ENCODE measurements around the gene CCDC107.
A peak's percentile ranks its signal among the peaks of the same experiment; 100 is the strongest.

Gene CCDC107

GRCh38 chr9:35646153-35646532 lies 11.9 kb upstream of the CCDC107 start:
- H3K27ac ChIP-seq = no peak overlapping the region
- TF ChIP-seq CTCF (IDR thresholded peaks at IDR 0.05) (no peak), ZFX (IDR thresholded peaks at IDR 0.05; ENCODE audit: borderline replicate concordance) (no peak)

DNA sequence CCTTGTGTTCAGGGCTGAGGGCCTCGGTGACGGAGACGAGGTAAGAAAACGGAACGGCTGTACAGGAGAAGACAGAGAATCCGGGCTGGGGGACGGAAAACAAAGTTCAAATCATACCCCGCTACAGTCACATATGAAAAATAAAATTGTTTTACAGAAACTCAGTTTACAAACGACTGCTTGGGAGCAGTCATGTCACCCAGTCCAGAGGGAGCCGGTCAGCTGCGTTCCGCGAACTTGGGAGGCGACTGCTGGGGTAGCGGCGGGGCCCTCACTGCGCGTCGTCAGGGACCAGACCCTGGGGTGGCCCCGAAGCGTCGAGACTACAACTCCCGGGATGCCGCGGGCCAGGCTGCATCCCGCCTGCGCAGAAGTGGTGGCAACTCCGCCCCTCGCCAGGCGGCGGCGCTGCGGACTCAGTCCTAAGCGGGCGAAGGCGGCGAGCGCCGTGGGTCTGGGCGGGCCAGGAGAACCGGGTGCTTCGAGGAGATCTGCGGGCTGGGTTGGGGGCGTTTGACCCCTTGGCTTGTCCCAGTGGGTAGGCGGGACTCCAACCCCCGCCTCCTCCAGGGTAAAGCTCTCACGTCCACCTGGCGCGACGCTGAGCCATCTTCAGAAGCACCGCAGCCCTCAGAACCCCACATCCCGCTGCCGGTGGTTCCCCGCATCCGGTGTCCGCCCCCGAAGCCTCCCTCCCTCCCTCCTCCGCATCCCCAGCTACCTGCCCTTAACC lies 11.4 kb upstream of the CCDC107 start:
- 0 out of 2 replicates have a peak overlapping the region, but pooled peaks have one; percentile 15 for H3K27ac ChIP-seq
- TF ChIP-seq CTCF (IDR thresholded peaks at IDR 0.05) (peak; percentile 96), ZFX (IDR thresholded peaks at IDR 0.05; ENCODE audit: borderline replicate concordance) (no peak)

GRCh38 chr9:35649431-35650340 lies 8.4 kb upstream of the CCDC107 start:
- H3K27ac ChIP-seq = no peak overlapping the region
- TF ChIP-seq ZFX (IDR thresholded peaks at IDR 0.05; ENCODE audit: borderline replicate concordance) (no peak), CTCF (IDR thresholded peaks at IDR 0.05) (no peak)

DNA sequence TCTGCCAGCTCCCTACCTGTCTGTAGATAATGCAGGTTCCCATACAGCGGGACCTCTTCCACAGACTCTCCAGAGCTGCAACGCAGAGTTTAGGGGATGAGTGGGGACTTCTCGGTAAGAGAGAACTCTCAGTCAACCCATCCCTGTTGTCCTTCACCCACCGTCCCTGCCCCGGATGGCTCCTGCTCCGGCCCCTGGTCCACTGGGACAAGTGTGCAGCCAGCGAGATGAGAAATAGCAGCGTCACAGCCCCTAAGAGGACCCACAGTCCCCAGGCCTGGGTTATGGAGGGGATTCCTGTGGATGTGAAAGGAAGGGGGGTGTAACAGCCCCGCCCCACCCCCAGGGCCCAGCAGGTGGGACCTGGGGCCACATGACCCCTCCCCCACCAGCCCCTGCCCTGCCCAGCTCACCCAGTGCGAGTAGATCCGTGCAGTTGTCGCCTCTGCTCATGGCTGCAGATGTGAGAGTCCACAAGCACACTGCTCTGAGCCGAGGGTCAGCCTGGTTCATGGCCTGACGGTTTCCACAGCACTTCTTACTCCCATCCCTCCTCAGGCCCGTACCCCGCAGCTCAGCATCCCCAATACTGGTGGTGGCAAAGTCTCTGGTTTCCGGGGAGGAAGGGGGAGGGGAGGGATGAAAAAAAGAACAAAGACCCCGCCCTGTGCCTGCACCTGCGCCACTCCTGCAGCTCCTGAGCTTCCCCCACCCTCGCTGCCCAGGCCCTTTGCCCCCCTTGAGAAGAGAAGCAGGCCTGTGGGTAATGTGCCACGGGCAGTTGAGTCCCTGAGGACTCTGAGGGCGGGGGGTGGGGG lies 7.5 kb upstream of the CCDC107 start, which contains the start of gene SIT1:
Gene SIT1, minus strand, starts transcription at position 591 of the 818 bp plus-strand sequence. Its CDS starts 78 bp downstream, at position 513.
- TF ChIP-seq ZFX (IDR thresholded peaks at IDR 0.05; ENCODE audit: borderline replicate concordance) (no peak), CTCF (IDR thresholded peaks at IDR 0.05) (no peak)
- no peak within 1 kb of the TSS for H3K27ac ChIP-seq

DNA sequence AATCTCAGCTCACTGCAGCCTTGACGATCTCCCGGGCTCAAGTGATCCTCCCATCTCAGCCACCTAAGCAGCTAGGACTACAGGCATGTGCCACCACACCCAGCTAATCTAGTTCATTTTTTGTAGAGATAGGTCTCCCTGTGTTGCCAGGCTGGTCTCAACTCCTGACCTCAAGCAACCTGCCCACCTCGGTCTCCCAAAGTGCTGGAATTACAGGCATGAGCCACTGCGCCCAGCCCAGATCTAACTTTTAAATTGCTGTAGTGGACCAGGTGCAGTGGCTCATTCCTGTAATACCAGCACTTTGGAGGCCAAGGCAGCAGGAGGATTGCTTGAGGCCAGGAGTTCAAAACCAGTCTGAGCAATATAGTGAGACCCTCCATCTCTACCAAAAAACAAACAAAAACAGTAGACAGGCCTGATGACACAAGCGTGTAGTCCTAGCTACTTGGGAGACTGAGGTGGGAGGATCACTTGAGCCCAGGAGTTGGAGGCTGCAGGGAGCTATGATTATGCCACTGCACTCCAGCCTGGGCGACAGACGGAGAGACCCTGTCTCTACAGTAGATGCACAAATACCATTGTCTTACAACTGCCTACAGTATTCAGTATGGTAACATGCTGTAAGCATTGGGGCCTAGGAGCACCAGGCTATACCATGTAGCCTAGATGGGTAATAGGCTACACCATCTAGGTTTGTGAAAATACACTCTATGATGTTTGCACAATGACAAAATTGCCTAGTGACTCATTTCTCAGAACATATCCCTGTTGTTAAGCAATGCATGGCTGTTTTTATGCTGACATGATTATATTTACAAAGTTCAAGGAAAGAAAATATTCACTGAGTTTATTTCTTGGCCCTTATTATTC lies 5.9 kb upstream of the CCDC107 start:
- no peak overlapping the region for H3K27ac ChIP-seq
- TF ChIP-seq ZFX (IDR thresholded peaks at IDR 0.05; ENCODE audit: borderline replicate concordance) (no peak), CTCF (IDR thresholded peaks at IDR 0.05) (no peak)

DNA sequence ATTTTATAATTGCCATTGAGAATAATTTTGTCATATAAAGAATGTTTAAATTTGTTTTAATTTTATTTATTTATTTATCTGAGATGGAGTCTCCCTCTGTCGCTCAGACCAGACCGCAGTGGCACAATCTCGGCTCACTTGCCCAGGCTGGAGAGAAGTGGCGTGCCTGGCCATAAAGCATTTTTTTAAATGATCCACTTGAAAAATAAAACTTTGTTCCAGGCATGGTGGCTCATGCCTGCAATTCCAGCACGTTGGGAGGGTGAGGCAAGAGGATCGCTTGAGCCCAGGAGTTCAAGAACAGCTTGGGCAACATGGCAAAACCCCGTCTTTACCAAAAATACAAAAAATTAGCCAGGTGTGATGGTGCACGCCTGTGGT lies 5.3 kb upstream of the CCDC107 start:
- no peak for TF ChIP-seq ZFX (IDR thresholded peaks at IDR 0.05; ENCODE audit: borderline replicate concordance)
- no peak for TF ChIP-seq CTCF (IDR thresholded peaks at IDR 0.05)
- H3K27ac ChIP-seq = no peak overlapping the region

Measured in 22Rv1 (cell line).